CD8-positive, alpha-beta memory T cell (primary cell): ENCODE measurements around the gene WTIP. TPM values are rescaled to one million over a fixed set of nuclear protein-coding genes. Genes with fewer than 3 reads are reported as not detected.
"Not testable (repeated sequence)": the region's sequence is repeated elsewhere in the genome, so short reads cannot be mapped to it uniquely, and the experiment has no call there.

Experiments used
- CTCF ChIA-PET: fragments of 350-600 bp; sonication (Branson Sonifier 250); formaldehyde crosslinking; loops from one replicate; lab custom pipeline; 2021; ENCODE audit warnings: antibody characterized with exemption; lab: Charles Lee
- POLR2A ChIA-PET: fragments of 350-600 bp; sonication (Branson Sonifier 250); formaldehyde crosslinking; loops from one replicate; lab custom pipeline; 2021; ENCODE audit warnings: antibody characterized with exemption; lab: Charles Lee
- DNase-seq, 5 donors: peaks; one replicate each; pipeline versions ENCODE4 v3.0.0 to v3.0.0-alpha.2; 2020 to 2022; ENCODE audit warnings: mixed read lengths in 1 of 5
- H3K27ac ChIP-seq: one replicate; pipeline ENCODE4 v1.7.0; 2013; ENCODE audit warnings: low read depth, mild to moderate bottlenecking, low read length, moderate library complexity
- H3K27me3 ChIP-seq: 2 replicates; pipeline ENCODE4 v1.7.0; 2013; ENCODE audit warnings: low read length, mild to moderate bottlenecking; ENCODE audit not compliant: insufficient read depth, poor library complexity, severe bottlenecking
- H3K36me3 ChIP-seq: 2 replicates; pipeline ENCODE4 v1.7.0; 2013; ENCODE audit warnings: mild to moderate bottlenecking, low read length, moderate library complexity; ENCODE audit not compliant: insufficient read depth
- H3K4me1 ChIP-seq: 2 replicates; pipeline ENCODE4 v1.7.0; 2013; ENCODE audit warnings: mild to moderate bottlenecking, low read length, moderate library complexity; ENCODE audit not compliant: insufficient read depth
- H3K4me3 ChIP-seq: 2 replicates; pipeline ENCODE4 v1.7.0; 2013; ENCODE audit warnings: mild to moderate bottlenecking, low read length
- H3K9me3 ChIP-seq: 2 replicates; pipeline ENCODE4 v1.7.0; 2013; ENCODE audit warnings: mild to moderate bottlenecking, low read length
- H3K27ac Mint-ChIP-seq, 8 donors: one replicate each; pipeline ENCODE4 v1.8.0; 2020 to 2021; ENCODE audit warnings: mixed read lengths in 8 of 8, mild to moderate bottlenecking in 6 of 8, inconsistent platforms in 3 of 8, moderate library complexity in 3 of 8
- H3K27me3 Mint-ChIP-seq, 2 donors: one replicate each; pipeline ENCODE4 v1.8.0; 2020 to 2021; ENCODE audit warnings: mixed read lengths in 2 of 2, mild to moderate bottlenecking in 1 of 2, moderate library complexity in 1 of 2
- H3K36me3 Mint-ChIP-seq, 3 donors: one replicate each; pipeline ENCODE4 v1.8.0; 2020 to 2021; ENCODE audit warnings: mixed read lengths in 3 of 3, inconsistent platforms in 1 of 3, mild to moderate bottlenecking in 1 of 3
- H3K4me1 Mint-ChIP-seq, 3 donors: one replicate each; pipeline ENCODE4 v1.8.0; 2020 to 2021; ENCODE audit warnings: mixed read lengths in 3 of 3, inconsistent platforms in 1 of 3, mild to moderate bottlenecking in 1 of 3
- H3K4me3 Mint-ChIP-seq, 7 donors: one replicate each; pipeline ENCODE4 v1.8.0; 2020 to 2021; ENCODE audit warnings: mixed read lengths in 7 of 7, mild to moderate bottlenecking in 6 of 7, moderate library complexity in 4 of 7, inconsistent platforms in 2 of 7
- H3K9me3 Mint-ChIP-seq, 5 donors: one replicate each; pipeline ENCODE4 v1.8.0; 2020 to 2022; ENCODE audit warnings: mixed read lengths in 5 of 5, mild to moderate bottlenecking in 3 of 5, moderate library complexity in 2 of 5, inconsistent platforms in 1 of 5
- polyA plus RNA-seq: library from polyadenylated mRNA; unstranded; fragments of 300-500 nt; fragmentation: Illumina TruSeq; gene quantifications from one replicate; pipeline ENCODE4 v1.2.3, GENCODE V29; 2021
- total RNA-seq, 2 experiments: library from RNA; stranded (reverse); gene quantifications; one replicate each; pipeline ENCODE4 v1.2.3, GENCODE V29; 2021

Gene WTIP
- total and polyA plus RNA-seq, 3 experiments from 2014 or later = 0.16 to 0.83 TPM; not detected in 1

GRCh38 chr19:34457446-34457845 lies 24.1 kb upstream of the WTIP start:
- Mint-ChIP-seq H3K27me3 (no peaks in the 10 kb centered on the region), H3K4me1 (peaks cover 4 to 17% (median 9%) of the 10 kb centered on the region in 3 donors), H3K27ac (no peak overlapping the region), H3K9me3 (no peaks in the 10 kb centered on the region), H3K36me3 (peaks cover 0 to 83% (median 33%) of the 10 kb centered on the region in 3 donors), H3K4me3 (no peak overlapping the region)
- DNase-seq = no peak
- ChIA-PET POLR2A (no interaction called here), CTCF (interaction anchor here (1.8 kb wide), 1 partner anchor 27 kb away, joined by 4 read pairs; no protein-coding TSS in a partner anchor)
- H3K36me3 ChIP-seq = peaks cover 72% of the 10 kb centered on the region
- H3K4me1 ChIP-seq = no peaks in the 10 kb centered on the region
- no peak overlapping the region for H3K4me3 ChIP-seq
- H3K27ac ChIP-seq = no peak overlapping the region
- no peaks in the 10 kb centered on the region for H3K27me3 ChIP-seq
- H3K9me3 ChIP-seq = no peaks in the 10 kb centered on the region

GRCh38 chr19:34458677-34459076 lies 22.9 kb upstream of the WTIP start:
- CTCF ChIA-PET = interaction anchor here (0.9 to 1.8 kb wide), 2 partner anchors 8 to 28 kb away, joined by 3 to 4 read pairs; no protein-coding TSS in a partner anchor
- H3K27ac Mint-ChIP-seq = peak overlapping the region in 1 of 8 donors; percentile 12
- H3K27ac ChIP-seq = no peak overlapping the region

GRCh38 chr19:34459614-34460013 lies 21.9 kb upstream of the WTIP start:
- H3K4me1 ChIP-seq = no peaks in the 10 kb centered on the region
- H3K9me3 ChIP-seq = no peaks in the 10 kb centered on the region
- peaks cover 69% of the 10 kb centered on the region for H3K36me3 ChIP-seq
- no peaks in the 10 kb centered on the region for H3K9me3 Mint-ChIP-seq
- no peak for DNase-seq
- H3K4me1 Mint-ChIP-seq = peaks cover 4 to 8% (median 7%) of the 10 kb centered on the region in 3 donors
- H3K27ac ChIP-seq = no peak overlapping the region
- H3K4me3 ChIP-seq = no peak overlapping the region
- peak overlapping the region in 6 of 8 donors; percentile 23 to 76 (median 34) for H3K27ac Mint-ChIP-seq
- ChIA-PET POLR2A (no interaction called here), CTCF (interaction anchor here (0.9 kb wide), 1 partner anchor 9 kb away, joined by 3 read pairs; no protein-coding TSS in a partner anchor)
- peaks cover 0 to 82% (median 24%) of the 10 kb centered on the region in 3 donors for H3K36me3 Mint-ChIP-seq
- H3K27me3 ChIP-seq = no peaks in the 10 kb centered on the region
- no peak overlapping the region for H3K4me3 Mint-ChIP-seq
- H3K27me3 Mint-ChIP-seq = no peaks in the 10 kb centered on the region

More at GRCh38 chr19:34458677-34459076, 22.9 kb upstream of the WTIP start:
- DNase-seq = no peak
- H3K4me1 Mint-ChIP-seq = peaks cover 4 to 9% (median 7%) of the 10 kb centered on the region in 3 donors
- peaks cover 0 to 81% (median 27%) of the 10 kb centered on the region in 3 donors for H3K36me3 Mint-ChIP-seq
- Histone ChIP-seq H3K9me3 (no peaks in the 10 kb centered on the region), H3K4me3 (no peak overlapping the region), H3K4me1 (no peaks in the 10 kb centered on the region), H3K36me3 (peaks cover 71% of the 10 kb centered on the region), H3K27me3 (no peaks in the 10 kb centered on the region)
- no peak overlapping the region for H3K4me3 Mint-ChIP-seq
- H3K9me3 Mint-ChIP-seq = no peaks in the 10 kb centered on the region
- no peaks in the 10 kb centered on the region for H3K27me3 Mint-ChIP-seq
- POLR2A ChIA-PET = no interaction called here

- Mint-ChIP-seq H3K4me1 (peaks cover 0 to 4% (median 4%) of the 10 kb centered on the region in 3 donors), H3K36me3 (peaks cover 0 to 91% (median 22%) of the 10 kb centered on the region in 3 donors), H3K4me3 (no peak overlapping the region), H3K27ac (peak overlapping the region in 2 of 8 donors; percentile 10 to 76), H3K9me3 (no peaks in the 10 kb centered on the region), H3K27me3 (no peaks in the 10 kb centered on the region)
- Histone ChIP-seq H3K27me3 (no peaks in the 10 kb centered on the region), H3K9me3 (no peaks in the 10 kb centered on the region), H3K27ac (no peak overlapping the region), H3K36me3 (peaks cover 75% of the 10 kb centered on the region), H3K4me1 (no peaks in the 10 kb centered on the region), H3K4me3 (no peak overlapping the region)
- ChIA-PET POLR2A (no interaction called here), CTCF (no interaction called here)
- no peak for DNase-seq
These were observed 20.0 kb upstream of the WTIP start for GRCh38 chr19:34461375-34462100.

- H3K27me3 Mint-ChIP-seq, H3K9me3 Mint-ChIP-seq, H3K4me3 ChIP-seq, CTCF ChIA-PET, H3K27ac ChIP-seq, H3K9me3 ChIP-seq, H3K27ac Mint-ChIP-seq, DNase-seq, POLR2A ChIA-PET, H3K4me1 ChIP-seq, H3K4me3 Mint-ChIP-seq, H3K4me1 Mint-ChIP-seq, H3K27me3 ChIP-seq: not testable (repeated sequence)
- peaks cover 0 to 96% (median 27%) of the 10 kb centered on the region in 3 donors for H3K36me3 Mint-ChIP-seq
- peaks cover 72% of the 10 kb centered on the region for H3K36me3 ChIP-seq
These were observed 16.8 kb upstream of the WTIP start for GRCh38 chr19:34464785-34465184.

GRCh38 chr19:34468409-34468808 lies 13.1 kb upstream of the WTIP start:
- ChIA-PET POLR2A (no interaction called here), CTCF (no interaction called here)
- Histone ChIP-seq H3K4me3 (no peak overlapping the region), H3K27ac (no peak overlapping the region), H3K36me3 (peaks cover 46% of the 10 kb centered on the region), H3K27me3 (no peaks in the 10 kb centered on the region), H3K4me1 (no peaks in the 10 kb centered on the region), H3K9me3 (no peaks in the 10 kb centered on the region)
- H3K36me3 Mint-ChIP-seq = peaks cover 5 to 93% (median 26%) of the 10 kb centered on the region in 3 donors
- no peak overlapping the region for H3K4me3 Mint-ChIP-seq
- DNase-seq = no peak
- H3K4me1 Mint-ChIP-seq = no peaks in the 10 kb centered on the region
- no peaks in the 10 kb centered on the region for H3K27me3 Mint-ChIP-seq
- H3K27ac Mint-ChIP-seq = no peak overlapping the region
- H3K9me3 Mint-ChIP-seq = no peaks in the 10 kb centered on the region

GRCh38 chr19:34469026-34469425 lies 12.5 kb upstream of the WTIP start:
- peaks cover 44% of the 10 kb centered on the region for H3K36me3 ChIP-seq
- DNase-seq, H3K27ac ChIP-seq, H3K27me3 ChIP-seq, H3K4me3 ChIP-seq, CTCF ChIA-PET, POLR2A ChIA-PET, H3K9me3 ChIP-seq, H3K9me3 Mint-ChIP-seq, H3K4me3 Mint-ChIP-seq, H3K4me1 ChIP-seq, H3K27me3 Mint-ChIP-seq, H3K4me1 Mint-ChIP-seq: not testable (repeated sequence)
- peak overlapping the region in 1 of 8 donors; percentile 14 for H3K27ac Mint-ChIP-seq
- H3K36me3 Mint-ChIP-seq = peaks cover 8 to 87% (median 29%) of the 10 kb centered on the region in 3 donors

GRCh38 chr19:34471906-34472700 lies 9.5 kb upstream of the WTIP start:
- Mint-ChIP-seq H3K27ac (peak overlapping the region in 4 of 8 donors; percentile 26 to 67 (median 37)), H3K4me3 (no peak overlapping the region), H3K36me3 (peaks cover 8 to 57% (median 24%) of the 10 kb centered on the region in 3 donors), H3K27me3 (no peaks in the 10 kb centered on the region), H3K9me3 (no peaks in the 10 kb centered on the region), H3K4me1 (peaks cover 0 to 4% (median 0%) of the 10 kb centered on the region in 3 donors)
- DNase-seq = no peak
- H3K4me1 ChIP-seq = no peaks in the 10 kb centered on the region
- no peak overlapping the region for H3K27ac ChIP-seq
- peaks cover 22% of the 10 kb centered on the region for H3K36me3 ChIP-seq
- ChIA-PET POLR2A (no interaction called here), CTCF (no interaction called here)
- H3K4me3 ChIP-seq = no peak overlapping the region
- no peaks in the 10 kb centered on the region for H3K9me3 ChIP-seq
- H3K27me3 ChIP-seq = no peaks in the 10 kb centered on the region
